ENCODE data around the gene LAMC3.

Gene LAMC3

DNA sequence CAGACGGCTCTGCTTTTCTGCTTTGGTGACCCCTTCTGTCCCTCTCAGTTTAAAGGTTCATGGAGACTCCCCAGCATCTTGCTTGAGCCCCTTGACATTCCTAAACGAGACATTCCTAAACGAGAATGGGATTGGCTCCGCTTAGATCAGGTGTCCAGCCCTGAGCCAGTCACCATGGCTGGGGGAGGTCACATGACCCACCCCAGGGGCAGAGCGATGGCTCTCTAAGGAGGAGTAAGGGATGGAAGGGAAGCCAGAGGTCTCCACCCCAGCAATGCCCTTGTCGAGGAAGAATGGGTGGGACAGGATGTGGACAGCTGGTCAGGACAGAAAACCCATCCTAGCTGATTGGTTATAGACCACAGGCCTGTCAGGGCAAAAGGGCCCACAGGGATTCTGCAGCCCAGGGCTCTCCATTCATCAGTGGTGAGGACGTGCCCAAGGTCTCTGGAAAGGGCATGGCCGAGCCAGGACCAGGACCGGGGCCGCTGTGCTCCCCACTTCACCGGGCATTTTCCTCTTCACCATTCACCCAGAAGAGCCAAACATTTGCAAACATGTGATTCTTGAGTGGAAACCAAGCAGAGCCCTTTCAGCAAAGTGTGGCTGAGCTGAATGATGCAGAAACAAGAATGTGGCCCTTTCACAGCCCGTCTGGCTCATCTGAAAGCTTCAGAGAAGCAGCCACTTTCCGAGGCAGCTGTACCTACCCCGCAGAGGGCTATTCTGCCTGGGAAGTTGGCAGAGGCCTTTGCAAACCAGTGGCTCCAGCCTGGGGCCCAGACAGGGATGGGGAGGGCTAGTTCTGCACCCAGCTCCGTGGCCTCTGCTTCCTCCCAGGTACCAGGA lies 67.6 kb downstream of the LAMC3 start:
- TF ChIP-seq, protein P1, sequence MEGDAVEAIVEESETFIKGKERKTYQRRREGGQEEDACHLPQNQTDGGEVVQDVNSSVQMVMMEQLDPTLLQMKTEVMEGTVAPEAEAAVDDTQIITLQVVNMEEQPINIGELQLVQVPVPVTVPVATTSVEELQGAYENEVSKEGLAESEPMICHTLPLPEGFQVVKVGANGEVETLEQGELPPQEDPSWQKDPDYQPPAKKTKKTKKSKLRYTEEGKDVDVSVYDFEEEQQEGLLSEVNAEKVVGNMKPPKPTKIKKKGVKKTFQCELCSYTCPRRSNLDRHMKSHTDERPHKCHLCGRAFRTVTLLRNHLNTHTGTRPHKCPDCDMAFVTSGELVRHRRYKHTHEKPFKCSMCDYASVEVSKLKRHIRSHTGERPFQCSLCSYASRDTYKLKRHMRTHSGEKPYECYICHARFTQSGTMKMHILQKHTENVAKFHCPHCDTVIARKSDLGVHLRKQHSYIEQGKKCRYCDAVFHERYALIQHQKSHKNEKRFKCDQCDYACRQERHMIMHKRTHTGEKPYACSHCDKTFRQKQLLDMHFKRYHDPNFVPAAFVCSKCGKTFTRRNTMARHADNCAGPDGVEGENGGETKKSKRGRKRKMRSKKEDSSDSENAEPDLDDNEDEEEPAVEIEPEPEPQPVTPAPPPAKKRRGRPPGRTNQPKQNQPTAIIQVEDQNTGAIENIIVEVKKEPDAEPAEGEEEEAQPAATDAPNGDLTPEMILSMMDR (IDR thresholded peaks at IDR 0.05; ENCODE audit: low read length, missing control alignments), result no peak
- no peak for DNase-seq (ENCODE audit: low read depth)

DNA sequence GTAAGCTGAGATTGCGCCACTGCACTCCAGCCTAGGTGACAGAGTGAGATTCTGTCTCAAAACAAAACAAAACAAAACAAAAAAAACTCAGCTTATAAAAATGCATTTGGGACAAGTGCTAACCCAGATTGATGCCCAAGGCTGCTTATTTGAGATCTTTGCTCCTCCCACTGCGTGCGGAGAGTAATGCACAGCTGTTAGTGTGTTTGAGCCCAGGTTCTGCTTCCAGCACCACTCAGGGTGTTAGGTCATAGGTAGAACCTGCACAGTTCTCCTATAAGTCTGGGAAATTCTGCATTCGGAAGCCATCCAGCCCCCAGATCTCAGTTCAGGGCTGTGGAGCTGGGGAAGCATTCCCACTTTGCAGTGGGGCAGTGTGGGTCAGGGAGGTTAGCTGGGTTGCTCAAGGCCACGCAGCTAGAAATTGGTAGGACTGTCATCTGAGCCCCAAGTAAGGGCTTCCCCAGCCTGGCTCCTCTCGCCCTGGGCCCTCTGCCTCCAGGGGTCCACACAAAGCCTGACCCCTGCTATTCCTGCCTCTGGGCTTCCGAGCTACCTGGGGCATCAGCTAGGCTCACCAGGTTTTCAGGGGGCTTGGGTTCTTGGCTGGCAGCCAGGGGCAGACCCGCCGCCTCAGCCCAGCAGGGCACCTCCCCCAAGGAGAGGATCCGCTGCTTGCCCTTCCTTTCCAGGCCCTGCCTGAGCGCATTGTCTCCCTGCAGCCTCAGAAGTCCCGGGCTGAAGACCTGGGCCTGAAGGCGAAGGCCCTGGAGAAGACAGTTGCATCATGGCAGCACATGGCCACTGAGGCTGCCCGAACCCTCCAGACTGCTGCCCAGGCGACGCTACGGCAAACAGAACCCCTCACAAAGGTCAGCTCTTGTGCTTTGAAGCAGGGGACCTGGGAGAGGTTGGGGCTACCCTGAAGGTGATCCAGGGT lies 69.7 kb downstream of the LAMC3 start:
- DNase-seq (ENCODE audit: low read depth), result no peak
- no peak overlapping the region for H3K4me3 ChIP-seq (replicated peaks; ENCODE audit: low read depth, low read length)
- TF ChIP-seq, protein P1 (IDR thresholded peaks at IDR 0.05; ENCODE audit: low read length, missing control alignments), result no peak

More for the DNA sequence above, 67.6 kb downstream of the LAMC3 start:
- H3K4me3 ChIP-seq (replicated peaks; ENCODE audit: low read depth, low read length), result no peak overlapping the region

DNA sequence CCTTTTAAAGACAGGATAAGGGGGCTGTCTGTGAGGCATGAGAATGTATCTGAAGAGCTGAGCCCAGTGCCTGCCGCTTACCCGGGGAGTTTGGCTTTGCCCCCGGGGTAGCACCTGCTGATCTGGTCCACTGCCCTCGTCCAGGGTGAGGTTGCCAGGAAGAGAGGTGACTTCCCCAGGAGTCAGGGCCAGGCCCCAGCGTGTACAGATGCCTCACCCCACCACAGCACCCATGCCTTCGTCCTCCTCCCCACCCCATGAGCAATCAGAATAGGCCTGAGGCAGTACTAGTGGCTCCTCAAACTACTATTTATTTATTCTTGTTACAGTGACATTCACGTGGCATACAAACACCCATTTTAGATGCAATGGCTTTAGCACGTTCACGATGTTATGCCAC lies 71.6 kb downstream of the LAMC3 start:
- DNase-seq (ENCODE audit: low read depth), result no peak
- TF ChIP-seq, protein P1 (IDR thresholded peaks at IDR 0.05; ENCODE audit: low read length, missing control alignments), result no peak
- H3K4me3 ChIP-seq (replicated peaks; ENCODE audit: low read depth, low read length), result no peak overlapping the region

DNA sequence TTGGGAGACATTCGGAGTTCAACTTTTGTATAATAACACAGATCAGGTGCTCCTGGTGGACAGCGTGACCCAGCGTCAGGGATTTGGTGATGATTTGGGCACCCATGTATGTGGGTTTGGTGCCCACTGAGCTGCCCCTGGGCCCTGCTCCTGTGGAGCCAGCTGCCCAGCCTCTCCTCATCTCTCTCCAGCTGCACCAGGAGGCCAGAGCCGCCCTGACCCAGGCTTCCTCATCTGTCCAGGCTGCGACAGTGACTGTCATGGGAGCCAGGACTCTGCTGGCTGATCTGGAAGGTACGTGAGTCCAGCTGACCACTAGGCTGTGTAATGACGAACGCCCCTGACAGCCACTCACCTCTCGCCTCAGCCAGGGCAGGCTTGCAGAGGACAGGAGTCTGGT lies 72.9 kb downstream of the LAMC3 start:
- TF ChIP-seq, protein P1 (IDR thresholded peaks at IDR 0.05; ENCODE audit: low read length, missing control alignments), result no peak
- no peak for DNase-seq (ENCODE audit: low read depth)
- no peak overlapping the region for H3K4me3 ChIP-seq (replicated peaks; ENCODE audit: low read depth, low read length)

DNA sequence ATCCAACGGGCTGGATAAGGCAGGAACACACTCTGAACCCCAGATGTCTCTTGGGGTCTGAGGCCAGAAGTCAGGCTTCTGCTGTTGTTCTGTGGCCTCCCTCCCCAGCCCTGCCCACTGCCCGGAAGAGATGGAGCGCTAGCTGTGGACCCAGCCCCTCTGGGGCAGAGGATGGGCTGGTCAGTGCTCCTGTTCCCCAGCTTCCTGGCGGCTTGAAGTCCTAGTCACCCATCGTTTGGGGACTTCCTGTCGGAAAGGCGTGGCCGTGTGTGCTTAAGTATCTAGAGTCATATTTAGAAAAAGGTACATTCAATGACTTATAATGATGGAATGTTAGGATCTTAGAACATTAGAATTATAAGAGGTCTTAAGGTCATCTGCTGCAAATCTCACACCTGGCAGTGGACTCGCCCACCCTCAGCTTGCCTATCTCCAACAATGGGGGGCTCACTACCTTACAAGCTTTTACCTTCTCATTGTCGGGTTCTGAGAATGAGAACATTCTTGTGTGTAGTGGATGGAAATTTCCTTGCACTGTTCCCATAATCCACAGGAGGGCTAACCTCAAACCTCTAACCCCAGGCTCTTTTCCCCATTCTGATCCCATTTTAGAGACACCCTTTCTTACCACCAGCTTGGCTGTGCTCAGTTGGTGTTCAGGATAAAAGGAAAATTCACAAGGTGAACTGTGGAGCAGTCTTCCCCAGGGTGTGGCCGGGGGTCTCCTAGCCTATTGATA lies 74.0 kb downstream of the LAMC3 start:
- no peak for DNase-seq (ENCODE audit: low read depth)
- TF ChIP-seq, protein P1 (IDR thresholded peaks at IDR 0.05; ENCODE audit: low read length, missing control alignments), result no peak
- no peak overlapping the region for H3K4me3 ChIP-seq (replicated peaks; ENCODE audit: low read depth, low read length)

DNA sequence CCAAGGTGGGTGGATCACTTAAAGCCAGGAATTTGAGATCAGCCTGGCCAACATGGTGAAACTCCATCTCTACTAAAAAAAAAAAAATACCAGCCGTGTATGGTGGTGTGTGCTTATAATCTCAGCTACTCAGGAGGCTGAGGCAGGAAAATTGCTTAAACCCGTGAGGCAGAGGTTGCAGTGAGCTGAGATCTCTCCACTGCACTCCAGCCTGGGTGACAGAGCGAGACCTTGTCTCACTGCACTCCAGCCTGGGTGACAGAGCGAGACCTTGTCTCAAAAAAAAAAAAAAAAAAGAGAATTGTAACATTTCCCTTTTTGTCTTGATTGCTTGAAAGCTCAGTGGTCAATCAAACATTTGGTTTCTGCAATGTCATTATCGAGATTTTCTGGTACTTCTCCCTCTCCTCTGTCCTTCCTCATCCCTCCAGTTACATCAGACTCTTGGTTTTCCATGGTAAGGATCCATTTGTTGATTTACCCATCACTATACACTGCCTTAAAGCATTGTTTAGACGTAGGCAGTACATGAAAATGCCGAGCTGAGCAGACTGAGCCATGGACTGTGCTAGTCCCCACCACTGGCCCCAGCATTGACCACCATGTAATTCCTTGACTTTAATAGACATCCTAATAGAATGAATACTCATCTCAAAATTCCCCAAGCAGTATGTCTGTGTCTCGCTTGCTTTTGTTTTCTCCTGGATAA lies 75.8 kb downstream of the LAMC3 start:
- no peak for DNase-seq (ENCODE audit: low read depth)
- TF ChIP-seq, protein P1 (IDR thresholded peaks at IDR 0.05; ENCODE audit: low read length, missing control alignments), result no peak
- no peak overlapping the region for H3K4me3 ChIP-seq (replicated peaks; ENCODE audit: low read depth, low read length)

Measured in fibroblast of pulmonary artery (primary cell).